Activated naive CD4-positive, alpha-beta T cell treated with anti-CD3 and anti-CD28 coated beads, Interleukin-2, amount 50 U/mL, for 24 hours (primary cell): Measurements from ENCODE around the gene TIMP1.

ENCODE experiments used
- H3K27ac Mint-ChIP-seq: one replicate; pipeline ENCODE4 v1.8.0; 2021; ENCODE audit warnings: mild to moderate bottlenecking, mixed read lengths
- H3K27me3 Mint-ChIP-seq: one replicate; pipeline ENCODE4 v1.8.0; 2021; ENCODE audit warnings: mixed read lengths
- H3K36me3 Mint-ChIP-seq: one replicate; pipeline ENCODE4 v1.8.0; 2021; ENCODE audit warnings: mixed read lengths
- H3K4me1 Mint-ChIP-seq: one replicate; pipeline ENCODE4 v1.8.0; 2021; ENCODE audit warnings: mixed read lengths
- H3K4me3 Mint-ChIP-seq: one replicate; pipeline ENCODE4 v1.8.0; 2021; ENCODE audit warnings: mild to moderate bottlenecking, mixed read lengths
- H3K9me3 Mint-ChIP-seq: one replicate; pipeline ENCODE4 v1.8.0; 2021; ENCODE audit warnings: mixed read lengths

TIMP1 gene

DNA sequence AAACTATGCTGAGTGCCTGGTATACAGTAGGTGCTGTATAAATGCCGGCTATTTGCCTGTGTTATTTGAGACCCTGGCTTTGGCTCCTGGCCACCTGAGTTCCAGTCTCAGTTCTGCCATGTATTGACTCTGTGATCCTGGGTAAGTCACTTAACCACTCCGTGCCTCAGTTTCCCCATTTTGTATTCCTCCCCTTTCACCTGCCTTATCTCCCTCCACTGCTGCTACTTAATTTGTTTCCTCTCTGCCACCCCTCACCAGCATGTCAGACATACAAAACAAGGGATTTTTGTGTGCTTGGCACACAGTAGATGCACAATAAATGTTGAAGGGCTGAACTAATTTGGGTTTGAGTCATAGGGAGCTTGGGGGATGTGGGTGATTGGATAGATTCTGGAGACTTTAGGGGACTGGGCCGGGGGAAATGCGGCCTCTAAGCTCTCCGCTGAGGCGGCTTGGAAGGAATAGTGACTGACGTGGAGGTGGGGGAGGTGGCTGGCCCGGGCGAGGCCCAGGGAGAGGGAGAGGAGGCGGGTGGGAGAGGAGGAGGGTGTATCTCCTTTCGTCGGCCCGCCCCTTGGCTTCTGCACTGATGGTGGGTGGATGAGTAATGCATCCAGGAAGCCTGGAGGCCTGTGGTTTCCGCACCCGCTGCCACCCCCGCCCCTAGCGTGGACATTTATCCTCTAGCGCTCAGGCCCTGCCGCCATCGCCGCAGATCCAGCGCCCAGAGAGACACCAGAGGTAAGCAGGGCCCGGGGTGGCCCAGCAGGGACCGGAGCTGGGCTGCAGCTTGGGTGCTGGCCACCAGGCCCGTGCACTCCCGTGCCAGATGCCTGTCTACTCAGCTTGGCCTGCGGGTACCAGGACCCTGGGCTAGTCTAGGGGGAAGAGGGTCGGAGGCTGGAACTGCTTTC lies at the start of gene TIMP1:
TSS of gene TIMP1 (plus strand) at position 706 of the 917 bp plus-strand sequence. CDS start 980 bp downstream, outside the sequence.
- Mint-ChIP-seq H3K27me3 (no peaks in the 10 kb centered on the region), H3K27ac (peak within 1 kb of the TSS; percentile 93), H3K36me3 (no peaks in the 10 kb centered on the region), H3K9me3 (no peaks in the 10 kb centered on the region), H3K4me3 (peak within 1 kb of the TSS; percentile 72), H3K4me1 (peaks cover 34% of the 10 kb centered on the region)

GRCh38 chrX:47539860-47540259 lies 42.4 kb upstream of the TIMP1 start:
- H3K36me3 Mint-ChIP-seq = no peaks in the 10 kb centered on the region
- H3K4me3 Mint-ChIP-seq = no peak overlapping the region
- no peaks in the 10 kb centered on the region for H3K4me1 Mint-ChIP-seq
- no peaks in the 10 kb centered on the region for H3K9me3 Mint-ChIP-seq
- no peak overlapping the region for H3K27ac Mint-ChIP-seq
- H3K27me3 Mint-ChIP-seq = no peaks in the 10 kb centered on the region

- H3K27me3 Mint-ChIP-seq = no peaks in the 10 kb centered on the region
- H3K27ac Mint-ChIP-seq = no peak overlapping the region
- H3K4me1 Mint-ChIP-seq = no peaks in the 10 kb centered on the region
- no peaks in the 10 kb centered on the region for H3K9me3 Mint-ChIP-seq
- H3K36me3 Mint-ChIP-seq = no peaks in the 10 kb centered on the region
- no peak overlapping the region for H3K4me3 Mint-ChIP-seq
Measured at GRCh38 chrX:47540754-47541538, 41.3 kb upstream of the TIMP1 start.

- Mint-ChIP-seq H3K4me1 (no peaks in the 10 kb centered on the region), H3K36me3 (no peaks in the 10 kb centered on the region), H3K27ac (no peak overlapping the region), H3K4me3 (no peak overlapping the region), H3K27me3 (no peaks in the 10 kb centered on the region), H3K9me3 (no peaks in the 10 kb centered on the region)
Measured at GRCh38 chrX:47543496-47543895, 38.7 kb upstream of the TIMP1 start.

- Mint-ChIP-seq H3K27ac (peak overlapping the region; percentile 99), H3K4me3 (peak overlapping the region; percentile 87), H3K27me3 (no peaks in the 10 kb centered on the region), H3K4me1 (peaks cover 23% of the 10 kb centered on the region), H3K9me3 (no peaks in the 10 kb centered on the region), H3K36me3 (no peaks in the 10 kb centered on the region)
Measured at GRCh38 chrX:47556045-47556623, 26.1 kb upstream of the TIMP1 start.

GRCh38 chrX:47558436-47558835 lies 23.8 kb upstream of the TIMP1 start:
- Mint-ChIP-seq H3K27ac (no peak overlapping the region), H3K4me3 (no peak overlapping the region)

GRCh38 chrX:47560179-47560933 lies 21.9 kb upstream of the TIMP1 start:
- Mint-ChIP-seq H3K36me3 (peaks cover 9% of the 10 kb centered on the region), H3K27ac (peak overlapping the region; percentile 99), H3K9me3 (no peaks in the 10 kb centered on the region), H3K4me1 (peaks cover 45% of the 10 kb centered on the region), H3K4me3 (peak overlapping the region; percentile 96), H3K27me3 (no peaks in the 10 kb centered on the region)

More at GRCh38 chrX:47558436-47558835, 23.8 kb upstream of the TIMP1 start:
- Mint-ChIP-seq H3K36me3 (peaks cover 3% of the 10 kb centered on the region), H3K9me3 (no peaks in the 10 kb centered on the region), H3K27me3 (no peaks in the 10 kb centered on the region), H3K4me1 (peaks cover 34% of the 10 kb centered on the region)

- peak within 1 kb of the TSS; percentile 96 for H3K4me3 Mint-ChIP-seq
- peak within 1 kb of the TSS; percentile 99 for H3K27ac Mint-ChIP-seq
- peaks cover 9% of the 10 kb centered on the region for H3K36me3 Mint-ChIP-seq
- H3K27me3 Mint-ChIP-seq = no peaks in the 10 kb centered on the region
- H3K9me3 Mint-ChIP-seq = no peaks in the 10 kb centered on the region
- H3K4me1 Mint-ChIP-seq = peaks cover 41% of the 10 kb centered on the region
Measured at GRCh38 chrX:47560934-47561658, 21.1 kb upstream of the TIMP1 start, which contains the start of gene ARAF. Gene ARAF, plus strand, starts transcription at chrX:47561205. Its CDS starts 1,763 bp downstream, at chrX:47562968.

GRCh38 chrX:47561659-47562151 lies 20.5 kb upstream of the TIMP1 start:
- no peaks in the 10 kb centered on the region for H3K27me3 Mint-ChIP-seq

GRCh38 chrX:47562615-47563243 lies 19.5 kb upstream of the TIMP1 start:
- Mint-ChIP-seq H3K4me3 (peak overlapping the region; percentile 96), H3K4me1 (peaks cover 37% of the 10 kb centered on the region), H3K9me3 (no peaks in the 10 kb centered on the region), H3K36me3 (peaks cover 9% of the 10 kb centered on the region), H3K27me3 (no peaks in the 10 kb centered on the region), H3K27ac (peak overlapping the region; percentile 30)

More at GRCh38 chrX:47561659-47562151, 20.5 kb upstream of the TIMP1 start:
- peaks cover 35% of the 10 kb centered on the region for H3K4me1 Mint-ChIP-seq
- H3K27ac Mint-ChIP-seq = peak overlapping the region; percentile 99
- peaks cover 9% of the 10 kb centered on the region for H3K36me3 Mint-ChIP-seq
- H3K4me3 Mint-ChIP-seq = peak overlapping the region; percentile 96
- no peaks in the 10 kb centered on the region for H3K9me3 Mint-ChIP-seq

- no peaks in the 10 kb centered on the region for H3K9me3 Mint-ChIP-seq
- H3K4me1 Mint-ChIP-seq = peaks cover 37% of the 10 kb centered on the region
- H3K27ac Mint-ChIP-seq = no peak overlapping the region
- peak overlapping the region; percentile 64 for H3K4me3 Mint-ChIP-seq
- peaks cover 9% of the 10 kb centered on the region for H3K36me3 Mint-ChIP-seq
- no peaks in the 10 kb centered on the region for H3K27me3 Mint-ChIP-seq
Measured at GRCh38 chrX:47563801-47564315, 18.4 kb upstream of the TIMP1 start.

DNA sequence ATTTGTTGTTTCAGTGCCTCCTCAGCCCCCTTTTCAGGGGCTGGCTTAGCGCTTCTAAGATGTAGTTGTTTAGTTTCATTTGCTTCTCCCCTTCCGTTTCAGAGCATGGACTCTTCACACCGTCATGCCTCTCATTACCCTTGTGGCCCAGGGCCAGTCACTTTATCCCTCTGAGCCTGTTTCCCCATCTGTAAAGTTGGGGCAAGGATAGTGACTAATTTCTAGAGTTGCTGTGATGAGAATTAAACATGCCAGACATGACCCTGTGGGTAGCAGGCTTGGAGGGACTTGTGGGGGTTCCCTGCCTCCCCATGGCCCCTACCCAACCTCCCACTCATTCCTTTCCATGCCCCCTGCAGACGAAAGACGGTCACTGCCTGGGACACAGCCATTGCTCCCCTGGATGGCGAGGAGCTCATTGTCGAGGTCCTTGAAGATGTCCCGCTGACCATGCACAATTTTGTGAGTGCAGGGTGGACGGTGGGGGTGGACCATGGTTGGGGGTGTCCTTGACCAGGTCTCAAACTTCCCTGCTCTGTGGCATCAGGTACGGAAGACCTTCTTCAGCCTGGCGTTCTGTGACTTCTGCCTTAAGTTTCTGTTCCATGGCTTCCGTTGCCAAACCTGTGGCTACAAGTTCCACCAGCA lies 17.7 kb upstream of the TIMP1 start:
- Mint-ChIP-seq H3K4me1 (peaks cover 37% of the 10 kb centered on the region), H3K27me3 (no peaks in the 10 kb centered on the region)

GRCh38 chrX:47566841-47567240 lies 15.4 kb upstream of the TIMP1 start:
- no peaks in the 10 kb centered on the region for H3K9me3 Mint-ChIP-seq
- no peak overlapping the region for H3K27ac Mint-ChIP-seq
- H3K4me3 Mint-ChIP-seq = no peak overlapping the region
- H3K36me3 Mint-ChIP-seq = peaks cover 11% of the 10 kb centered on the region
- peaks cover 26% of the 10 kb centered on the region for H3K4me1 Mint-ChIP-seq
- H3K27me3 Mint-ChIP-seq = no peaks in the 10 kb centered on the region

More for the DNA sequence above, 17.7 kb upstream of the TIMP1 start:
- Mint-ChIP-seq H3K4me3 (peak overlapping the region; percentile 51), H3K9me3 (no peaks in the 10 kb centered on the region), H3K27ac (no peak overlapping the region), H3K36me3 (peaks cover 9% of the 10 kb centered on the region)
